ENCODE data around the gene SCYL1. TPM values are rescaled to one million over a fixed set of nuclear protein-coding genes. Genes with fewer than 3 reads are reported as not detected.
A peak's percentile ranks its signal among the peaks of the same experiment; 100 is the strongest.

The SCYL1 gene
- total and polyA plus RNA-seq, 8 donors: 40.1 to 83.9 (median 43.1) TPM

DNA sequence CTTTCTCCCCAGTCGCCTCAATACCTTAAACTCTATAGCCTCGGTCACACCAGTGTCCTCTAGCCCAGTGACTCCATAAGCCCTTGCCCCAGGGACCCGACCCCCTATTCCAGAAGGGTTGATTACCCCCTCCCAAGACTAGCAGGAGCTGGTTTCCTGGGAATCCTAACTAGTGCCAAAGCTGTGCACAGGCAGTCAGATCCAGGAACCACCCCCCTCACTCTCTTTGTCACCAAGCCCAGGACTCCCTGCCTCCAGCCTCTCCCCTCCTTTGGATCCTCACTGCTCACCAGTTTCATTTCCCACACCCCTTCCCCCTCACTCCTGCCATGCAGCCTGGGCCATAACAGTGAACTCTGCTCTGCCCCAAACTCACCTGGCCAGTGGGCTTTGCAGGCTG lies 23.5 kb downstream of the SCYL1 start:
- ATAC-seq: no peak
- TF ChIP-seq, protein P1, sequence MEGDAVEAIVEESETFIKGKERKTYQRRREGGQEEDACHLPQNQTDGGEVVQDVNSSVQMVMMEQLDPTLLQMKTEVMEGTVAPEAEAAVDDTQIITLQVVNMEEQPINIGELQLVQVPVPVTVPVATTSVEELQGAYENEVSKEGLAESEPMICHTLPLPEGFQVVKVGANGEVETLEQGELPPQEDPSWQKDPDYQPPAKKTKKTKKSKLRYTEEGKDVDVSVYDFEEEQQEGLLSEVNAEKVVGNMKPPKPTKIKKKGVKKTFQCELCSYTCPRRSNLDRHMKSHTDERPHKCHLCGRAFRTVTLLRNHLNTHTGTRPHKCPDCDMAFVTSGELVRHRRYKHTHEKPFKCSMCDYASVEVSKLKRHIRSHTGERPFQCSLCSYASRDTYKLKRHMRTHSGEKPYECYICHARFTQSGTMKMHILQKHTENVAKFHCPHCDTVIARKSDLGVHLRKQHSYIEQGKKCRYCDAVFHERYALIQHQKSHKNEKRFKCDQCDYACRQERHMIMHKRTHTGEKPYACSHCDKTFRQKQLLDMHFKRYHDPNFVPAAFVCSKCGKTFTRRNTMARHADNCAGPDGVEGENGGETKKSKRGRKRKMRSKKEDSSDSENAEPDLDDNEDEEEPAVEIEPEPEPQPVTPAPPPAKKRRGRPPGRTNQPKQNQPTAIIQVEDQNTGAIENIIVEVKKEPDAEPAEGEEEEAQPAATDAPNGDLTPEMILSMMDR (IDR thresholded peaks at IDR 0.05): no peak
- Histone ChIP-seq H3K9me3 (no peaks in the 10 kb centered on the region), H3K4me1 (peaks cover 0 to 6% (median 3%) of the 10 kb centered on the region in 3 donors), H3K27me3 (no peaks in the 10 kb centered on the region), H3K4me3 (no peak overlapping the region), H3K36me3 (no peaks in the 10 kb centered on the region), H3K27ac (no peak overlapping the region)
- intact Hi-C loops (cut with DNase I): no loop called here
- FAIRE-seq: no peak
- DNase-seq: no peak
- 87 to 90% methylated on average over 3 of the region's 3 CpGs for WGBS, 2 donors

DNA sequence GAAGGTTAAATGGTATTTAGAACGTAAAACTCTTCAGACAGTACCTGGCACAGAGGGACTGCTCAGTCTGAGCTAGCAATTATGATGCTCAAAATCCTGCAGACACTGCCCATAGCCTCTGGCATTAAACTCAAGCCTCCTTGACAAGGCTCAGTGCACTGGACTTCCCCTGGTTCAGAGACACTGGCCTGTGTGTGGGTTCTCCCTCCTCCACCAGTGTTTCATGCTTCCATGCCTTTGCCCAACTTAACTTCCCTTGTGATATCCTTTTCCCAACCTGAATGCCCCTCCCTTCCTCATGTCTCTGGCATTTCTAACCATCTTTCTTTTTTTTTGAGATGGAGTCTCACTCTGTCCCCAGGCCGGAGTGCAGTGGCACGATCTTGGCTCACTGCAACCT lies 24.2 kb downstream of the SCYL1 start:
- H3K27me3 ChIP-seq: no peaks in the 10 kb centered on the region
- H3K27ac ChIP-seq: no peak overlapping the region
- H3K4me3 ChIP-seq: no peak overlapping the region
- no peak for ATAC-seq
- no peaks in the 10 kb centered on the region for H3K9me3 ChIP-seq
- H3K4me1 ChIP-seq: peaks cover 0 to 6% (median 3%) of the 10 kb centered on the region in 3 donors
- WGBS, 2 donors: 93 to 96% methylated on average over 3 of the region's 3 CpGs
- DNase-seq: no peak
- H3K36me3 ChIP-seq: no peaks in the 10 kb centered on the region
- TF ChIP-seq, protein P1 (IDR thresholded peaks at IDR 0.05): no peak
- no peak for FAIRE-seq
- intact Hi-C loops (cut with DNase I): no loop called here

DNA sequence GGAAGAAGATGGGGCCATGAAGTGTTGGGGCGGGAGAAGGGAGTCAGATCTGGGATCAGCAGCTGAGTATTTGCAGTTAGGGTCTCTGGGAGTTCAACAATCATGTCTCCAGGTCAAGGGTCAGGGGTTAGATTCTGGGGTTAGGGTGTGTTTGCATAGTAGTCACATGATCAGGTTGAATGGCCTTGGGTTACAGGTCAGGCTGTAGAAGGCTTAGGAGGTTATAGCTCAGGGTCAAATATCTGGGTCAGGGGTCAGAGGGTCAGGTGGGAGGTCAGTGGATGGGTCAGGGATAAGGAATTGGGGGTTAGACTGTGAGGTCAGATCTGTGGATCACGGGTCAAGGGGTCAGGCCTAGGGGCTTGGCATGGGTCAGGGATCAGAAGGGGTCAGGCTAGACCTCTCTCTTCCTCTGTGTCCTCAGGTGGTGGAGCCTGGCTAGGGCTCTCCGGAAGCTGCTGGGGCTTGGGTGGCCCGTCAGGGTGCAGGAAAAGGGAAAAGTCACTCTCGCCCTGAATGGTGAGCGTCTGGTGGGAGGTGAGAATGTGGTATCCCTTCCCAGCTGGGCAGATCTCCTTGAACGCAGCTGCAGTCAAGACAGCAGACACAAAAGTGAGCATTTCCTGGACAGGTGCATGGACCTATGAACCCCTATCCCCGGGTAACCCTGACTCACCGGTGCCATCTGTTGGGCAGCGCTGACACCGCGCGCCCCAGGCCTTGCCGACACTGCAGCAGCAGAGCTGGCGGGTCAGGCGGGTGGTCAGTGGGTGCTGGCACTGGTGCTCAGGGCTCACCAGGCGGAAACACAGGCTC lies 26.9 kb downstream of the SCYL1 start:
- H3K9me3 ChIP-seq: no peaks in the 10 kb centered on the region
- H3K27me3 ChIP-seq: no peaks in the 10 kb centered on the region
- peak overlapping the region in 3 of 4 donors; percentile 52 to 66 (median 57) for H3K27ac ChIP-seq
- H3K36me3 ChIP-seq: no peaks in the 10 kb centered on the region
- intact Hi-C loops (cut with DNase I): no loop called here
- H3K4me1 ChIP-seq: peaks cover 0 to 12% (median 3%) of the 10 kb centered on the region in 3 donors
- TF ChIP-seq, protein P1 (IDR thresholded peaks at IDR 0.05): peak; percentile 13 to 48 (median 32)
- DNase-seq (peak; percentile 79 to 90 (median 82)), ATAC-seq (peak; percentile 85 to 88 (median 86)), FAIRE-seq (no peak)
- H3K4me3 ChIP-seq: no peak overlapping the region
- 35% methylated on average over 17 of the region's 17 CpGs for WGBS, 2 donors

DNA sequence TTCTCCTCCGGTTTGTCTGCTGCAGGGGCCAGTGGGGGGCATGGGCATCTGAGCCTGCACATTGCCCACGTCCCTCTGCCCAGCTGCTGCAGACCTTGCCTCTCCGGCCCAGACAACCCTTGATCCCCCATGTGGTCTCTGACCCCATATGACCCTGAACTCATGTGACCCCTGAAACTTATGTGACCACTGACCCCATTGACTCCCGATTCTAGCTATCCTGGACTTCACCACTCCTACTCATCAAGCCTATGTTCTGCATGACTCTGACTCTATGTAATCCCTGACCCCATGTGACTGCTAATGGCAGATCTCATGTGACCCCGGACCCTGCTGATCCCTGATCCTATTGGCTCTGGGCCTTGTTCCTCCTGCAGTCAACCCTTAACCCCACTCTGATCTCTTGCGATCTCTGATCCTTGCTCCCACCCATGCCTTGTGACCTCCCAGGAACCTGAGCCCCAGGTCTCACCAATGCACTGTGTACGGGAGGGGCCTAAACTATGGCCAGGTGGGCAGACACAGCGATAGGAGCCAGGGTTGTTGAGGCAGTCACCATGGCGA lies 27.6 kb downstream of the SCYL1 start:
- WGBS, 2 donors: 65 to 68% methylated on average over 9 of the region's 9 CpGs
- no peaks in the 10 kb centered on the region for H3K36me3 ChIP-seq
- TF ChIP-seq, protein P1 (IDR thresholded peaks at IDR 0.05): peak in 1 of 4 donors; percentile 7
- FAIRE-seq: no peak
- no peaks in the 10 kb centered on the region for H3K9me3 ChIP-seq
- peaks cover 0 to 16% (median 3%) of the 10 kb centered on the region in 3 donors for H3K4me1 ChIP-seq
- no peak overlapping the region for H3K27ac ChIP-seq
- ATAC-seq: no peak
- H3K4me3 ChIP-seq: no peak overlapping the region
- no peaks in the 10 kb centered on the region for H3K27me3 ChIP-seq
- DNase-seq: no peak
- intact Hi-C loops (cut with DNase I): no loop called here

Measured in pancreas (tissue), 10 donors.